ENCODE data around the gene ENKD1. TPM values are rescaled to one million over a fixed set of nuclear protein-coding genes. Genes with fewer than 3 reads are reported as not detected.

The ENKD1 gene
- 10 to 100 TPM in 2 of 4 donors, 1 to 10 TPM in 2; 8.6 to 11.1 (median 9.5) TPM for total RNA-seq
- polyA plus RNA-seq: 12.9 TPM
- long read RNA-seq, donor 1, transcript ENKD1-201 (7 exons, 1,579 nt): major isoform, 12 of 18 reads
- long read RNA-seq, donor 1, partial matches to known transcripts: 2 of 18 reads
- long read RNA-seq, donor 1, other reads (novel, unspliced or antisense): 3 of 18 reads
- long read RNA-seq, donor 2, transcript ENKD1-201 (7 exons, 1,579 nt): major isoform, 5 of 8 reads
- long read RNA-seq, donor 2, partial matches to known transcripts: 0 of 8 reads
- long read RNA-seq, donor 2, other reads (novel, unspliced or antisense): 3 of 8 reads
- long read RNA-seq, donor 3, partial matches to known transcripts: 1 of 2 reads
- long read RNA-seq, donor 3, other reads (novel, unspliced or antisense): 0 of 2 reads
- long read RNA-seq, donor 4, transcript ENKD1-201 (7 exons, 1,579 nt): major isoform, 9 of 15 reads
- long read RNA-seq, donor 4, partial matches to known transcripts: 0 of 15 reads
- long read RNA-seq, donor 4, other reads (novel, unspliced or antisense): 6 of 15 reads

DNA sequence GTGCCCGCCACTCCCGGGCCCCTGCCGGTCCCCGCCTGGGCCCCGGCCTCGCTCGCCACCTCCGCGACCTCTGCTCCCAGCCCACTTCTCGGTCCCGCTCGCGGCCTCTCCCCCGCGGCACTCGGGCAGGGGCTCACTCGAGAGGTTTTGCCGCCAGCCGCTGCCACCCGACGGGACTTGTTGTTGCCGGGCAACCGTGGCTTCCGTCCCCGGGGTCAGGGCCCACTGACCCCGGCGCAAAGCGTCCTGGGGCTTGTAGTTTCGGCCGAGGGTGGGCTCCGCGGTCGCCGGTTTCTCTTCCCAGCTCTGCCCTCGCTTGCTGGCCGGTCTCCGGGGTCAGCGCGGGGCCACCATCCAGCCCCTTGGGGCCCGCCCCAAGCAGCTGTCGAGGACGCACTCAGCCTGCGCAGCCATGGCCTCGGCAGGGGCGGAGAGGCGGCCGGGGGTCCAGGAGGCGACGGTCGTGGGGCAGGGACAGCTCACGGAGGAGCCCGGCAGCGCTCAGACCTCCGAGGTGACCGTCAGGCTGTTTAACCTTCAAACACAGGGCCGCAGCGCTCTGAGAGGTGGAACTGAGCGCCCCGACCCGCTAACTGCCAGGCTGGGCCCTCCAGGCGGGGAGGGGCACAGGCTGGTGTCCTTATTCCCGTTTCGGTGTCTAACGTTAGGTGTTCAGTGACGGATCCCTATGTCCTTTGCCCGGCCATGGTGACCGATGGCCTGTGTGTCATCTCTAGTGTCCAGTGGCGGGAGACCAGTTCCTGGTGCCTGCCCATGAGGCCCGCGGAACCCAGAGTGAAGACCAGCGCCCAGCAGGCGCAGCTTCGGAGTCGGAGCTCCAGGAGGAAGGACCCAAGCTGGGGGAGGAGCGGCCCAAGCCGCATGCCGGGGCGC is at the start of gene ENKD1, which contains the start of gene C16orf86:
TSS of gene ENKD1 (minus strand) at position 192 of the 894 bp plus-strand sequence. CDS start 308 bp downstream, outside the sequence.
TSS of gene C16orf86 (plus strand) at position 256 of the 894 bp plus-strand sequence. CDS start at position 413, 157 bp downstream.
- peak within 1 kb of the TSS; percentile 75 for H3K27ac ChIP-seq (ENCODE audit: low read length)
- intact Hi-C loops (cut with DNase I): loop anchor here (2.0 to 10.0 kb wide), 4 partner anchors 102 to 146 kb away; partner anchors contain the start of genes CTCF (in 3 of the 4) and RIPOR1 (in 1 of the 4)
- ATAC-seq (peak; percentile 77 to 80), DNase-seq (peak; percentile 90 to 95 (median 95))
- peak within 1 kb of the TSS; percentile 77 for H3K4me3 ChIP-seq (ENCODE audit: low read length)
- no peaks in the 10 kb centered on the region for H3K27me3 ChIP-seq (ENCODE audit: control insufficient read depth, insufficient read depth)
- H3K9me3 ChIP-seq (ENCODE audit: control insufficient read depth, low read length): no peaks in the 10 kb centered on the region
- H3K4me1 ChIP-seq (ENCODE audit: control insufficient read depth, insufficient read depth, low read length): peaks cover 5% of the 10 kb centered on the region
- 5% methylated on average over 78 of the region's 78 CpGs for WGBS

DNA sequence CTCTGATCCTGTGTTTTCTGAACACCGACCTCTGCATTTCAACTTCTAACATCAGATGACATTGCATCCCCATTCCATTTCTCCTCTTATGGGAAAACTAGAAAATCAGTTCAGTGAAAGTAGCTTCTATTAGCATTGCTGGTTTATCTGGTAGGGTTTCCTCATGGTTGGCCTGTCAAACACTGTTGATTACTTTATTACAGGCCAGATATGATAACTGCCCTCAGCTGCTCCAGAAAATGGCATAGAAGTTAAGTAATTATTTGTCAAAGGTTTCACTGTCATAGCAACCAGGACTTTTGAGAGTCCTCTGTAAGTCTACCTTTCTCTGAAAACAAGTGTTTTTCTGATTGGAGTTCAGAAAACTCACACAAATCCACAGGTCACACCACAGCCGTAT is 49.5 kb upstream of the ENKD1 start:
- Histone ChIP-seq H3K4me3 (ENCODE audit: low read length) (no peak overlapping the region), H3K27ac (ENCODE audit: low read length) (no peak overlapping the region), H3K4me1 (ENCODE audit: control insufficient read depth, insufficient read depth, low read length) (no peaks in the 10 kb centered on the region), H3K27me3 (ENCODE audit: control insufficient read depth, insufficient read depth) (no peaks in the 10 kb centered on the region), H3K9me3 (ENCODE audit: control insufficient read depth, low read length) (no peaks in the 10 kb centered on the region)
- ATAC-seq: no peak
- no peak for DNase-seq
- intact Hi-C loops (cut with DNase I): no loop called here
- whole genome bisulfite sequencing: 92% methylated on average over 2 of the region's 2 CpGs

GRCh38 chr16:67714522-67714921 is 48.0 kb upstream of the ENKD1 start:
- Histone ChIP-seq H3K27me3 (ENCODE audit: control insufficient read depth, insufficient read depth) (no peaks in the 10 kb centered on the region), H3K4me3 (ENCODE audit: low read length) (no peak overlapping the region), H3K4me1 (ENCODE audit: control insufficient read depth, insufficient read depth, low read length) (no peaks in the 10 kb centered on the region), H3K27ac (ENCODE audit: low read length) (no peak overlapping the region), H3K9me3 (ENCODE audit: control insufficient read depth, low read length) (no peaks in the 10 kb centered on the region)
- ATAC-seq: no peak
- intact Hi-C loops (cut with DNase I): no loop called here
- DNase-seq: no peak
- 72% methylated on average over 1 of the region's 1 CpG for WGBS

- 84% methylated on average over 5 of the region's 5 CpGs for WGBS
- ATAC-seq: no peak
- Histone ChIP-seq H3K27ac (ENCODE audit: low read length) (no peak overlapping the region), H3K9me3 (ENCODE audit: control insufficient read depth, low read length) (no peaks in the 10 kb centered on the region), H3K27me3 (ENCODE audit: control insufficient read depth, insufficient read depth) (no peaks in the 10 kb centered on the region), H3K4me3 (ENCODE audit: low read length) (no peak overlapping the region), H3K4me1 (ENCODE audit: control insufficient read depth, insufficient read depth, low read length) (peaks cover 2% of the 10 kb centered on the region)
- no peak for DNase-seq
- intact Hi-C loops (cut with DNase I): no loop called here
Observed at GRCh38 chr16:67713647-67714273, 47.2 kb upstream of the ENKD1 start.

- no peak overlapping the region for H3K27ac ChIP-seq (ENCODE audit: low read length)
- intact Hi-C loops (cut with DNase I): no loop called here
- H3K4me1 ChIP-seq (ENCODE audit: control insufficient read depth, insufficient read depth, low read length): peaks cover 5% of the 10 kb centered on the region
- 92% methylated on average over 6 of the region's 6 CpGs for WGBS
- H3K4me3 ChIP-seq (ENCODE audit: low read length): no peak overlapping the region
- no peak for ATAC-seq
- no peaks in the 10 kb centered on the region for H3K9me3 ChIP-seq (ENCODE audit: control insufficient read depth, low read length)
- no peak for DNase-seq
- H3K27me3 ChIP-seq (ENCODE audit: control insufficient read depth, insufficient read depth): no peaks in the 10 kb centered on the region
Observed at GRCh38 chr16:67710607-67711006, 44.1 kb upstream of the ENKD1 start.

- DNase-seq (no peak), ATAC-seq (no peak)
- no peaks in the 10 kb centered on the region for H3K27me3 ChIP-seq (ENCODE audit: control insufficient read depth, insufficient read depth)
- H3K4me1 ChIP-seq (ENCODE audit: control insufficient read depth, insufficient read depth, low read length): peaks cover 5% of the 10 kb centered on the region
- H3K4me3 ChIP-seq (ENCODE audit: low read length): no peak overlapping the region
- H3K27ac ChIP-seq (ENCODE audit: low read length): no peak overlapping the region
- WGBS: 100% methylated on average over 1 of the region's 1 CpG
- intact Hi-C loops (cut with DNase I): no loop called here
- H3K9me3 ChIP-seq (ENCODE audit: control insufficient read depth, low read length): no peaks in the 10 kb centered on the region
Observed at GRCh38 chr16:67709050-67709449, 42.5 kb upstream of the ENKD1 start.

DNA sequence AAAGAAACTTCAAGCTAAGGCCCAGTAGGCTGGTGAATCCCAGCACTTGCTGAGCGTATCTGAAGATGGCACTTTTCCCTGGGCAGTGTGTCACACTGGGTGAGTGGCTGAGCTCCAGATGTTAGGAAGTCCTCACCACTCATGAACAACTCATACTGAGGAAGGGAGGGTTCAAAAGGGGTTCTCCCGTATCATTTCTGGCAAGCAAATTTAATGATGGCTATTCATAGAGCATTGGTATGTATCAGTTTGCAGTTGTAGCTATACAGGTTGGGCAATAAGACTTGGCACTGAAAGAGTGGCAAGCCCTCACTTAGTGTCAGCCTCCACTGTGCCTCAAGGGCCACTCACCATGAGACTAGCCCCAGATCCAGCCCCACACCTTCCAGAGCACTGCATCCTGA is 41.8 kb upstream of the ENKD1 start:
- peak; percentile 61 to 66 for ATAC-seq
- 50% methylated on average over 2 of the region's 2 CpGs for WGBS

GRCh38 chr16:67707790-67708189 is 41.2 kb upstream of the ENKD1 start:
- Histone ChIP-seq H3K4me1 (ENCODE audit: control insufficient read depth, insufficient read depth, low read length) (peaks cover 8% of the 10 kb centered on the region), H3K4me3 (ENCODE audit: low read length) (no peak overlapping the region), H3K27ac (ENCODE audit: low read length) (no peak overlapping the region), H3K27me3 (ENCODE audit: control insufficient read depth, insufficient read depth) (no peaks in the 10 kb centered on the region), H3K9me3 (ENCODE audit: control insufficient read depth, low read length) (no peaks in the 10 kb centered on the region)
- ATAC-seq (no peak), DNase-seq (no peak)
- intact Hi-C loops (cut with DNase I): no loop called here
- over 99% methylated on average over 5 of the region's 5 CpGs for WGBS

More for the DNA sequence above, 41.8 kb upstream of the ENKD1 start:
- Histone ChIP-seq H3K4me3 (ENCODE audit: low read length) (no peak overlapping the region), H3K4me1 (ENCODE audit: control insufficient read depth, insufficient read depth, low read length) (peaks cover 8% of the 10 kb centered on the region), H3K27ac (ENCODE audit: low read length) (no peak overlapping the region), H3K27me3 (ENCODE audit: control insufficient read depth, insufficient read depth) (no peaks in the 10 kb centered on the region), H3K9me3 (ENCODE audit: control insufficient read depth, low read length) (no peaks in the 10 kb centered on the region)
- intact Hi-C loops (cut with DNase I): no loop called here
- no peak for DNase-seq

DNA sequence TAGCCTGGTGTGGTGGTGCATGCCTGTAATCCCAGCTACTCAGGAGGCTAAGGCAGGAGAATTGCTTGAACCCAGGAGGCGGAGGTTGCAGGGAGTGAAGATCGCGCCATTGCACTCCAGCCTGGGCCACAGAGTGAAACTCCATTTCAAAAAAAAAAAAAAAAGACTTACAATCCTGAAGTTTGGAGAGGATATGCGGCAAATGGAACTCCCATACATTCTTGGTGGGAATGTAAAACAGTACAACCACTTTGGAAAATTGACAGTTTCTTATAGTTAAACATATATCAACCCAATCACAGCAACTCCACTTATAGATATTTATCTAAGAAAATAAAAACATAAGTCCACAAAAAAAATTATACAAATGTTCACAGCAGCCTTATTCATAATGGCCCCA is 40.7 kb upstream of the ENKD1 start:
- 89% methylated on average over 4 of the region's 4 CpGs for WGBS
- no peak overlapping the region for H3K27ac ChIP-seq (ENCODE audit: low read length)
- DNase-seq (no peak), ATAC-seq (no peak)
- no peaks in the 10 kb centered on the region for H3K9me3 ChIP-seq (ENCODE audit: control insufficient read depth, low read length)
- no peaks in the 10 kb centered on the region for H3K27me3 ChIP-seq (ENCODE audit: control insufficient read depth, insufficient read depth)
- no peak overlapping the region for H3K4me3 ChIP-seq (ENCODE audit: low read length)
- H3K4me1 ChIP-seq (ENCODE audit: control insufficient read depth, insufficient read depth, low read length): peaks cover 8% of the 10 kb centered on the region
- intact Hi-C loops (cut with DNase I): no loop called here

DNA sequence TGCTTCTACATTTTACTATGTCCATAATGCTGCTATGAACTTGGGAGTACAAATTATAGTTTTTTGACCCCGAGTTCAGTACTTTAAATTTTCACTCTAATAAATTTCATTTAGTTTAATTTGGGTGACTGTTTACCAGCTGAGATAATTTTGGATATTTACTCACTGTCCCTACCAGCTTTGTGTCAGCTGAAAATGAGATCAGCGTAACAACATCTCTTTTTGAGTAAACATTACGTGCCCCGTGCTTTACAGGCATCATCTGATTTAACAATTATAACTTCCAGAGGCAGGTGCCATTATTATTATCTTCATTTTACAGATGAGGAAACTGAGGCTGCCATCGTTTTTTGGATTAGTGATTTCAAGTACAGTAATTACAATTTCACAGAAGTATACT is 37.6 kb upstream of the ENKD1 start:
- WGBS: 93% methylated on average over 5 of the region's 5 CpGs
- no peak for DNase-seq
- peaks cover 8% of the 10 kb centered on the region for H3K4me1 ChIP-seq (ENCODE audit: control insufficient read depth, insufficient read depth, low read length)
- H3K27ac ChIP-seq (ENCODE audit: low read length): no peak overlapping the region
- ATAC-seq: no peak
- no peaks in the 10 kb centered on the region for H3K9me3 ChIP-seq (ENCODE audit: control insufficient read depth, low read length)
- no peak overlapping the region for H3K4me3 ChIP-seq (ENCODE audit: low read length)
- H3K27me3 ChIP-seq (ENCODE audit: control insufficient read depth, insufficient read depth): no peaks in the 10 kb centered on the region
- intact Hi-C loops (cut with DNase I): no loop called here

Measured in right cardiac atrium (tissue), 5 donors.